ENCODE measurements around the gene LIPC.

The LIPC gene

DNA sequence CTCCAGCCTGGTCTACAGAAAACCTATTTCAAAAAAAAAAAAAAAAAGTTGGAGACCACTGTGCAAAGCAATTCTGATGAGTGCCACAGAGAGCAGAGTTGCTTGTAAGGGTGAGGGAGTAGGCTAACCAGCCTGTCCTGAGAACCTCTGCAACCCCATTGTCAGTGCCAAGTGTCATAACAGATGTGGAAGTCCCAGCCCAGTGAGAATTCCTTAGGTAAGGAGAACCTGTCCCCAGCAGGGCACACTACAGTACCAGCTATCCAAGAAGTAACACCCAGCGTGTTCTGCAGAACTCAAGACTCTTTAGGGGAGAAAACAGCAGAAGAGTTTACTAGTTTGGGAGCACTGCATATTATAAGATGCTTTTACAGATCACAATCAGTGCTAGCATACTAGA is 156.3 kb downstream of the LIPC start:
- no peak for TF ChIP-seq EP300 (IDR thresholded peaks at IDR 0.05; ENCODE audit: borderline replicate concordance)
- TF ChIP-seq RAD21 (IDR thresholded peaks at IDR 0.05; ENCODE audit: low read depth): no peak
- TF ChIP-seq REST (IDR thresholded peaks at IDR 0.05; ENCODE audit: low read depth): no peak
- no peak for TF ChIP-seq FOXM1 (IDR thresholded peaks at IDR 0.05; ENCODE audit: borderline replicate concordance, low read depth)
- no peak for TF ChIP-seq TCF12 (IDR thresholded peaks at IDR 0.05; ENCODE audit: low read depth)
- TF ChIP-seq TEAD4 (IDR thresholded peaks at IDR 0.05): no peak
- TF ChIP-seq, protein P1, sequence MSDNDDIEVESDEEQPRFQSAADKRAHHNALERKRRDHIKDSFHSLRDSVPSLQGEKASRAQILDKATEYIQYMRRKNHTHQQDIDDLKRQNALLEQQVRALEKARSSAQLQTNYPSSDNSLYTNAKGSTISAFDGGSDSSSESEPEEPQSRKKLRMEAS (IDR thresholded peaks at IDR 0.05): no peak
- TF ChIP-seq CEBPB (IDR thresholded peaks at IDR 0.05): no peak
- TF ChIP-seq CREB1 (IDR thresholded peaks at IDR 0.05; ENCODE audit: low read depth): no peak

GRCh38 chr15:58589047-58589446 is 157.3 kb downstream of the LIPC start:
- TF ChIP-seq CEBPB (IDR thresholded peaks at IDR 0.05): no peak
- TF ChIP-seq EGR1 (IDR thresholded peaks at IDR 0.05): no peak
- no peak for TF ChIP-seq NFIC (IDR thresholded peaks at IDR 0.05)
- no peak for TF ChIP-seq CREB1 (IDR thresholded peaks at IDR 0.05; ENCODE audit: low read depth)
- TF ChIP-seq TEAD4 (IDR thresholded peaks at IDR 0.05): no peak
- no peak for TF ChIP-seq EP300 (IDR thresholded peaks at IDR 0.05; ENCODE audit: borderline replicate concordance)
- no peak for TF ChIP-seq ZBTB7A (IDR thresholded peaks at IDR 0.05; ENCODE audit: low read depth)

DNA sequence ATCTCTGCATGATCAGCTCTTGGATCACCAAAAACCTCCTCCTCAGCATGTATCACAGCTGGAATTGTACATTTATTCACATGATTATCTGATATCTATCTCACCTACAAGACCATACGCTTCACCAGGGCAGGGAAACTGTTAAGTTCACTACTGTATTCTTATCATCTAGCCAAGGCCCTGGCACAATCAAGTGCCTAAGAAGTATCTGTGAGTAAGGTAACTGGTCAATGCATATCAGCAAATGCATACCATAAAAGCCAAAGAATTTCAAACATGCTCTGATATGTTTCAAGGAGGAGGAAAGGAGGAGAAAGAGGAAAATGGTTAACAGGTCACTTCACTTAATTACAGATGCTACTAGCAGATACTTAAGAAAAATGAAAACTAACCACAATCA is 158.4 kb downstream of the LIPC start:
- TF ChIP-seq USF1 (IDR thresholded peaks at IDR 0.05): no peak
- TF ChIP-seq, protein P1 (IDR thresholded peaks at IDR 0.05): no peak
- TF ChIP-seq TCF12 (IDR thresholded peaks at IDR 0.05; ENCODE audit: low read depth): no peak
- TF ChIP-seq EGR1 (IDR thresholded peaks at IDR 0.05): no peak
- TF ChIP-seq TAF1 (IDR thresholded peaks at IDR 0.05; ENCODE audit: low read depth): no peak
- TF ChIP-seq FOXM1 (IDR thresholded peaks at IDR 0.05; ENCODE audit: borderline replicate concordance, low read depth): no peak
- TF ChIP-seq EP300 (IDR thresholded peaks at IDR 0.05; ENCODE audit: borderline replicate concordance): no peak
- TF ChIP-seq YY1 (IDR thresholded peaks at IDR 0.05; ENCODE audit: low read depth): no peak
- TF ChIP-seq TEAD4 (IDR thresholded peaks at IDR 0.05): no peak
- TF ChIP-seq ZBTB7A (IDR thresholded peaks at IDR 0.05; ENCODE audit: low read depth): no peak
- no peak for TF ChIP-seq REST (IDR thresholded peaks at IDR 0.05; ENCODE audit: low read depth)
- TF ChIP-seq RAD21 (IDR thresholded peaks at IDR 0.05; ENCODE audit: low read depth): no peak
- no peak for TF ChIP-seq CREB1 (IDR thresholded peaks at IDR 0.05; ENCODE audit: low read depth)
- no peak for TF ChIP-seq NFIC (IDR thresholded peaks at IDR 0.05)

GRCh38 chr15:58590926-58591325 is 159.1 kb downstream of the LIPC start:
- TF ChIP-seq REST (IDR thresholded peaks at IDR 0.05; ENCODE audit: low read depth) (no peak), FOXM1 (IDR thresholded peaks at IDR 0.05; ENCODE audit: borderline replicate concordance, low read depth) (no peak), CEBPB (IDR thresholded peaks at IDR 0.05) (no peak), USF1 (IDR thresholded peaks at IDR 0.05) (no peak), EGR1 (IDR thresholded peaks at IDR 0.05) (no peak), RAD21 (IDR thresholded peaks at IDR 0.05; ENCODE audit: low read depth) (no peak), ZBTB7A (IDR thresholded peaks at IDR 0.05; ENCODE audit: low read depth) (no peak), NFIC (IDR thresholded peaks at IDR 0.05) (no peak), YY1 (IDR thresholded peaks at IDR 0.05; ENCODE audit: low read depth) (no peak), TCF12 (IDR thresholded peaks at IDR 0.05; ENCODE audit: low read depth) (no peak), TAF1 (IDR thresholded peaks at IDR 0.05; ENCODE audit: low read depth) (no peak), TEAD4 (IDR thresholded peaks at IDR 0.05) (no peak), CREB1 (IDR thresholded peaks at IDR 0.05; ENCODE audit: low read depth) (no peak), EP300 (IDR thresholded peaks at IDR 0.05; ENCODE audit: borderline replicate concordance) (no peak)
- TF ChIP-seq, protein P1 (IDR thresholded peaks at IDR 0.05): no peak
